ENCODE data around the gene HES4. TPM values are rescaled to one million over a fixed set of nuclear protein-coding genes. Genes with fewer than 3 reads are reported as not detected.
A peak's percentile ranks its signal among the peaks of the same experiment; 100 is the strongest.

The HES4 gene
- total RNA-seq, 1 experiment from 2014 or later = 35.5 TPM

DNA sequence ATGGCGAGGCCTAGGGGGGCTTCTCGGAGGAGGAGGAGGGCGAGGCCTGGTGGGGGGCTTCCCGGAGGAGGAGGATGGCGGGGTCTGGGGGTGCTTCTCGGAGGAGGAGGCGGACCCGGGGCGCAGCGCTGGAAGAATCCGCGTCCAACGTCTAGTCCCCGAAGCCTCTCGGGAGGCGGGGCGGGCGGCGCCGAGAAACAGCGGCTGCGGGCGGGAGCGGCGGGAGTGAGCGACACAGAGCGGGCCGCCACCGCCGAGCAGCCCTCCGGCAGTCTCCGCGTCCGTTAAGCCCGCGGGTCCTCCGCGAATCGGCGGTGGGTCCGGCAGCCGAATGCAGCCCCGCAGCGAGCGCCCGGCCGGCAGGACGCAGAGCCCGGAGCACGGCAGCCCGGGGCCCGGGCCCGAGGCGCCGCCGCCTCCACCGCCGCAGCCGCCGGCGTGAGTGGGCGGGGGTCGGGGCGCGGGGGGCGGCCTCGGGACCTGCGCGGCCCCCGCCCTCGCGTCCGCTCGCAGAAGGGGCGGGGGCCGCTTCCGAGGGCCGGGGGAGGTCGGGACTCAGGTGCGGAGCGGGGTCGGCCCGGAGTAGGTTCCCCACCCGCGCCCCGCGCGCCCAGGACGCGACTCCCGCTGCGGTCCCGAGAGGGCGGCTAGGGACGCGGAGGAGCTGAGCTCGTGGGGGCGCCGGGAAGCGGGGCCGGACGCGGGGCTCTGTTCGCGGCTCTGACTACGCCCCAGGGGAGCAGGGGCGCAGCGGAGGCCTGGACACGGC is 39.4 kb downstream of the HES4 start, which contains the start of gene KLHL17:
Gene KLHL17 (plus strand): TSS at position 222 of the 769 bp plus-strand sequence. CDS start 110 bp downstream, at position 332.
- H3K27ac Mint-ChIP-seq (ENCODE audit: unreplicated experiment) = no peak within 1 kb of the TSS
- CTCF ChIA-PET = no interaction called here

DNA sequence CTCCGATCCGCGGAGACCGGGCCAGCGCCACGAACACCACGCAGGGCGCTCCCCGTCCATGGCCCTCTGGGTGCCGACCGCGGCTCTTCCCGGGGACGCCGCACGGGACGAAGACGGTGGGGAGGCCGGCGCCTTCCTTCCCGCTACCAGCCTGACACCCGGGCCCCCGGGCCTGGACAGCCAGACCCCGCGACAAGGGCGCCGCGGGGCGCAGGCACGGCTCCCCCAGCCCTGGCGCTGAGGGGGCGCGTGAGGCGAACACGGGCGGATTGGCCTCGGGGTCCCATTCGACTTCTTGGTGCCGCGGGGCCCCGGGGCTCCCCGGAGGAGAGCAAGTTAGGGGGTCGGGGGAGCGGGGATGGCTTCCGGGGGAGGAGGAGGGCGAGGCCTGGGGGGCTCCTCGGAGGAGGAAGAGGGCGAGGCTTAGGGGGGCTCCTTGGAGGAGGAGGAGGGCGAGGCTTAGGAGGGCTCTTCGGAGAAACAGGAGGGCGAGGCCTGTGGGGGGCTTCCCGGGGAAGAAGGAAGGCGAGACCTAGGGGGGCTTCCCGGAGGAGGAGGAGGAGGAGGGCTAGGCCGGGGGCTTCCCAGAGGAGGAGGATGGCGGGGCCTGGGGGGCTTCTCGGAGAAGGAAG is 40.0 kb downstream of the HES4 start:
- TF ChIP-seq, protein P1, sequence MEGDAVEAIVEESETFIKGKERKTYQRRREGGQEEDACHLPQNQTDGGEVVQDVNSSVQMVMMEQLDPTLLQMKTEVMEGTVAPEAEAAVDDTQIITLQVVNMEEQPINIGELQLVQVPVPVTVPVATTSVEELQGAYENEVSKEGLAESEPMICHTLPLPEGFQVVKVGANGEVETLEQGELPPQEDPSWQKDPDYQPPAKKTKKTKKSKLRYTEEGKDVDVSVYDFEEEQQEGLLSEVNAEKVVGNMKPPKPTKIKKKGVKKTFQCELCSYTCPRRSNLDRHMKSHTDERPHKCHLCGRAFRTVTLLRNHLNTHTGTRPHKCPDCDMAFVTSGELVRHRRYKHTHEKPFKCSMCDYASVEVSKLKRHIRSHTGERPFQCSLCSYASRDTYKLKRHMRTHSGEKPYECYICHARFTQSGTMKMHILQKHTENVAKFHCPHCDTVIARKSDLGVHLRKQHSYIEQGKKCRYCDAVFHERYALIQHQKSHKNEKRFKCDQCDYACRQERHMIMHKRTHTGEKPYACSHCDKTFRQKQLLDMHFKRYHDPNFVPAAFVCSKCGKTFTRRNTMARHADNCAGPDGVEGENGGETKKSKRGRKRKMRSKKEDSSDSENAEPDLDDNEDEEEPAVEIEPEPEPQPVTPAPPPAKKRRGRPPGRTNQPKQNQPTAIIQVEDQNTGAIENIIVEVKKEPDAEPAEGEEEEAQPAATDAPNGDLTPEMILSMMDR (IDR thresholded peaks at IDR 0.05; ENCODE audit: unreplicated experiment) = no peak
- no TSS peak for BruUV-seq (replicated peaks)
- intact Hi-C loops (cut with micrococcal nuclease; ENCODE audit: unreplicated experiment) = no loop called here
- Mint-ChIP-seq H3K4me1 (ENCODE audit: low read depth, unreplicated experiment) (peaks cover 15% of the 10 kb centered on the region), H3K27ac (ENCODE audit: unreplicated experiment) (no peak overlapping the region), H3K9me3 (ENCODE audit: low read depth, unreplicated experiment) (no peaks in the 10 kb centered on the region), H3K27me3 (ENCODE audit: unreplicated experiment) (no peaks in the 10 kb centered on the region), H3K4me3 (ENCODE audit: low read depth, unreplicated experiment) (peak overlapping the region; percentile 85), H3K36me3 (ENCODE audit: insufficient read depth, unreplicated experiment) (peaks cover 28% of the 10 kb centered on the region)
- DNase-seq = no peak
- CTCF ChIA-PET = no interaction called here

More for the DNA sequence above, 39.4 kb downstream of the HES4 start, which contains the start of gene KLHL17:
- Mint-ChIP-seq H3K27me3 (ENCODE audit: unreplicated experiment) (no peaks in the 10 kb centered on the region), H3K4me1 (ENCODE audit: low read depth, unreplicated experiment) (peaks cover 15% of the 10 kb centered on the region), H3K4me3 (ENCODE audit: low read depth, unreplicated experiment) (peak within 1 kb of the TSS; percentile 85), H3K9me3 (ENCODE audit: low read depth, unreplicated experiment) (no peaks in the 10 kb centered on the region), H3K36me3 (ENCODE audit: insufficient read depth, unreplicated experiment) (peaks cover 34% of the 10 kb centered on the region)
- intact Hi-C loops (cut with micrococcal nuclease; ENCODE audit: unreplicated experiment) = no loop called here
- BruUV-seq (replicated peaks) = no TSS peak
- TF ChIP-seq, protein P1 (IDR thresholded peaks at IDR 0.05; ENCODE audit: unreplicated experiment) = no peak
- peak; percentile 79 for DNase-seq

DNA sequence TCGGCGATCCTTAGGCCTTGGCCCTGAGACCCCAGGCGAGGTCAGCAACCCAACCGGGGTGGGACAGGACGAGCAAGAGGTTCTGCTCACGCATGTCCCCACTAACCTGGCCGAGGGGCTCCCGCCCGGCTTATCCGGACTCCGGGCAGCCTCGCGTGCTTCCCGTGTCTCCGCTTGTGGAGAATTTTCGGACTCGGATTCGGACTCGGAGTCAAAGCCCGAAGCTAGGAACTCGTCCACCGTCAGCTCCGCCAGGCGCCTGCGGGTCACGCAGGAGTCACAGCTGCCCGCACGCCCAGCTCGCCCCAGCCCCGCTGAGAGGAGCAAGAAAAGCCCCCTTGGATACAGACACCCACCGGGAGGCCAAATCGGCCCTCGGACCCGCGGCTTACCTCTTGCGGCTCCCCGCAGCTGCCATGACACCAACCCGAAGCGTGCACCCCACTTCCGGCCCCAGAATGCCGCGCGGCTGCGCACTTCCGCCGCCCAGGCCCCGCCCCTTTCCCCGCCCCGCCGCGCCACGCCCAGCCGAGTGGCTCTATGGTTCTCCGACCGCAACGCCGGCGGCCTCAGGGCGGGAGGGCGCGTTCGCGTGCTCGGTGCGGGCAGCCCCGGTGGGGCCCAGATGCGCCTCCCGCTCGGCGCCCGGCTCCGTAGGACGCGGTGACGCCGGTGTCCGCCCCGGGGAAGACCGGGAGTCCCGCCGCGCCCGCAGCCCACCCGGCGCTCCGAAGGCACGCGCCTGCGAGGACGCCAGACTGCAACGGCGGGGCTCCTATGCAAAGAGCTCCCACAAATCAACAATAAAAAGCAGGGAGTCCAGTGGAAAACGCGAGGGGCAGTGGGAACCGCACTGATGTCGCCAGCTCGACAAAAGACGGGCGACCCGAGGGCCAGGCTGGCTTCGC is 40.8 kb downstream of the HES4 start, which contains the start of gene NOC2L:
Gene NOC2L (minus strand): TSS at position 434 of the 908 bp plus-strand sequence. CDS start 16 bp downstream, at position 418.
- TF ChIP-seq, protein P1 (IDR thresholded peaks at IDR 0.05; ENCODE audit: unreplicated experiment) = no peak
- Mint-ChIP-seq H3K4me1 (ENCODE audit: low read depth, unreplicated experiment) (peaks cover 15% of the 10 kb centered on the region), H3K36me3 (ENCODE audit: insufficient read depth, unreplicated experiment) (peaks cover 27% of the 10 kb centered on the region), H3K27me3 (ENCODE audit: unreplicated experiment) (no peaks in the 10 kb centered on the region), H3K27ac (ENCODE audit: unreplicated experiment) (peak within 1 kb of the TSS; percentile 47), H3K9me3 (ENCODE audit: low read depth, unreplicated experiment) (no peaks in the 10 kb centered on the region), H3K4me3 (ENCODE audit: low read depth, unreplicated experiment) (peak within 1 kb of the TSS; percentile 85)
- CTCF ChIA-PET = interaction anchor here (1.0 kb wide), 1 partner anchor 17 kb away, joined by 3 read pairs; no protein-coding TSS in a partner anchor
- peak; percentile 91 for DNase-seq
- intact Hi-C loops (cut with micrococcal nuclease; ENCODE audit: unreplicated experiment) = no loop called here
- TSS peak; percentile 93 for BruUV-seq (replicated peaks)

DNA sequence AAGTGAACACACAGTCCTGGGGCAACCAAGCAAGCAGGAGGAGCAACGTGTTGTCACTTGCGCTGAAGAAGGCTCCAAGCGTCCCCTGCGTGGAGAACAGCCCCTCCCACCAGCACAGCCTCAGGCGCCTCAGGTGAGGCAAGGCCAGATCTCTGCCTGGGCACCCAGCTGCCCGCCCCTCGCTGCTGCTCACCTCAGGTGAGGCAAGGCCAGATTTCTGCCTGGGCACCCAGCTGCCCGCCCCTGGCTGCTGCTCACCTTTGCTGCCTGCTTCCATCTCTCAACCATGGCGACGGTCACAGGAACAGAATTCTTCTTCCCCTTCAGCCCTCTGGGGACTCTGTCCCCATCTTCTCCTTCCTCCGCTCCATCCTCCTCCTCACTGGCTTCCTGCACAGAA is 43.3 kb downstream of the HES4 start:
- H3K36me3 Mint-ChIP-seq (ENCODE audit: insufficient read depth, unreplicated experiment) = peaks cover 27% of the 10 kb centered on the region
- H3K9me3 Mint-ChIP-seq (ENCODE audit: low read depth, unreplicated experiment) = no peaks in the 10 kb centered on the region
- H3K27me3 Mint-ChIP-seq (ENCODE audit: unreplicated experiment) = no peaks in the 10 kb centered on the region
- H3K4me3 Mint-ChIP-seq (ENCODE audit: low read depth, unreplicated experiment) = no peak overlapping the region
- no peak overlapping the region for H3K27ac Mint-ChIP-seq (ENCODE audit: unreplicated experiment)
- intact Hi-C loops (cut with micrococcal nuclease; ENCODE audit: unreplicated experiment) = no loop called here
- BruUV-seq (replicated peaks) = no TSS peak
- no peak for DNase-seq
- TF ChIP-seq, protein P1 (IDR thresholded peaks at IDR 0.05; ENCODE audit: unreplicated experiment) = no peak
- H3K4me1 Mint-ChIP-seq (ENCODE audit: low read depth, unreplicated experiment) = peaks cover 15% of the 10 kb centered on the region
- CTCF ChIA-PET = no interaction called here
